Stromal cell of bone marrow (primary cell): Measurements from ENCODE around the gene ISLR.
A peak's percentile ranks its signal among the peaks of the same experiment; 100 is the strongest.

Experiments
- DNase-seq: peaks from one replicate; pipeline ENCODE4 v3.0.0-alpha.2; 2012; ENCODE audit warnings: low read depth

Gene ISLR

GRCh38 chr15:74193905-74194304 is 20.4 kb downstream of the ISLR start:
- no peak for DNase-seq

- no peak for DNase-seq
These were observed 21.4 kb downstream of the ISLR start for GRCh38 chr15:74194572-74195559.

- no peak for DNase-seq
These were observed 22.7 kb downstream of the ISLR start for GRCh38 chr15:74196175-74196574.

GRCh38 chr15:74197176-74197965 is 23.9 kb downstream of the ISLR start:
- DNase-seq, result no peak

- DNase-seq, result no peak
These were observed 25.8 kb downstream of the ISLR start for GRCh38 chr15:74199297-74199652.

- peak; percentile 88 for DNase-seq
These were observed 26.9 kb downstream of the ISLR start for GRCh38 chr15:74200412-74200815.

- no peak for DNase-seq
These were observed 27.4 kb downstream of the ISLR start for GRCh38 chr15:74200871-74201419.

- no peak for DNase-seq
These were observed 28.4 kb downstream of the ISLR start for GRCh38 chr15:74201710-74202420.

- DNase-seq, result no peak
These were observed 29.2 kb downstream of the ISLR start, which contains the start of gene STRA6 for GRCh38 chr15:74202452-74203401. Gene STRA6 (minus strand): TSS chr15:74202787. CDS start chr15:74202267, 520 bp downstream.

GRCh38 chr15:74203914-74204431 is 30.5 kb downstream of the ISLR start:
- peak; percentile 62 for DNase-seq

- no peak for DNase-seq
These were observed 32.1 kb downstream of the ISLR start for GRCh38 chr15:74205582-74205947.

- no peak for DNase-seq
These were observed 33.3 kb downstream of the ISLR start for GRCh38 chr15:74206801-74207281.

- DNase-seq, result no peak
These were observed 34.3 kb downstream of the ISLR start for GRCh38 chr15:74207652-74208440.

- DNase-seq, result no peak
These were observed 35.0 kb downstream of the ISLR start for GRCh38 chr15:74208496-74208895.

- DNase-seq, result no peak
These were observed 35.5 kb downstream of the ISLR start for GRCh38 chr15:74208901-74209559.

GRCh38 chr15:74209560-74209958 is 36.0 kb downstream of the ISLR start:
- no peak for DNase-seq

GRCh38 chr15:74209997-74210671 is 36.6 kb downstream of the ISLR start:
- DNase-seq, result peak; percentile 55

GRCh38 chr15:74210729-74211128 is 37.2 kb downstream of the ISLR start:
- DNase-seq, result no peak
